HCT116 (cell line): ENCODE data around the gene PIK3R4. TPM values are rescaled to one million over a fixed set of nuclear protein-coding genes. Genes with fewer than 3 reads are reported as not detected.

Source experiments
- ATAC-seq: fragments of 200-7000 bp; cut with Tn5 transposase; 2 replicates; pipeline ENCODE4 v1.9.1; 2020; ENCODE audit warnings: mild to moderate bottlenecking, moderate library complexity
- BruUV-seq: library from RNA; stranded (reverse); fragments of 400-500 nt; replicated peaks from 2 replicates; lab custom pipeline; 2021; lab: Mats Ljungman, UMichigan
- CTCF ChIA-PET: fragments of 300-600 bp; sonication (Branson Sonifier 250); formaldehyde crosslinking; loops from one replicate; lab custom pipeline; 2021; ENCODE audit warnings: antibody characterized with exemption; lab: Charles Lee
- POLR2A ChIA-PET: fragments of 300-600, 350-600 bp; sonication (Branson Sonifier 250); formaldehyde crosslinking; loops from one replicate; lab custom pipeline; 2021; ENCODE audit warnings: antibody characterized with exemption; lab: Charles Lee
- RAD21 ChIA-PET, 2 experiments: fragments of 300-600 bp; sonication (Branson Sonifier 250); formaldehyde crosslinking; loops; one replicate each; lab custom pipeline; 2023; ENCODE audit warnings: low total read pairs in 2 of 2; ENCODE audit not compliant: uncharacterized antibody in 2 of 2, unreplicated experiment in 2 of 2, low non-redundant PET in 1 of 2; lab: Charles Lee
- DNase-seq: peaks from one replicate; pipeline ENCODE4 v3.0.0-alpha.2; 2010; ENCODE audit warnings: low read depth, low spot score
- H2AFZ ChIP-seq: fragments of 200-600 bp; shearing (Covaris generic), sonication (generic); 2 replicates; pipeline ENCODE4 v1.6.1; 2017; ENCODE audit warnings: low read depth, mixed run types, mixed read lengths, antibody characterized with exemption, low read length; ENCODE audit not compliant: poor library complexity, severe bottlenecking
- H3K27ac ChIP-seq: 2 replicates; pipeline ENCODE4 v1.5.1; 2012; ENCODE audit warnings: low read depth, low read length
- H3K27me3 ChIP-seq: fragments of 200-600 bp; sonication (generic); 2 replicates; pipeline ENCODE4 v1.6.1; 2016; ENCODE audit warnings: mixed run types, low read length, mixed read lengths; ENCODE audit not compliant: insufficient read depth
- H3K36me3 ChIP-seq, 2 experiments: fragments of 200-500 bp in 1 of 2; fragments of 200-600 bp in 1 of 2; sonication (Bioruptor generic) in 1 of 2; sonication (generic) in 1 of 2; 2 replicates each; pipeline versions ENCODE4 v1.5.1 to v1.6.1; 2014 to 2016; ENCODE audit warnings: low read length in 2 of 2, inconsistent platforms in 1 of 2, mixed read lengths in 1 of 2, mixed run types in 1 of 2; ENCODE audit not compliant: insufficient read depth in 2 of 2, control insufficient read depth in 1 of 2
- H3K4me1 ChIP-seq, 2 experiments: fragments of 200-600 bp in 1 of 2; sonication (generic) in 1 of 2; 2 replicates each; pipeline versions ENCODE4 v1.5.1 to v1.6.1; 2012 to 2017; ENCODE audit warnings: low read length in 2 of 2, inconsistent platforms in 1 of 2, mild to moderate bottlenecking in 1 of 2, mixed read lengths in 1 of 2, mixed run types in 1 of 2, moderate library complexity in 1 of 2; ENCODE audit not compliant: insufficient read depth in 2 of 2, control insufficient read depth in 1 of 2
- H3K4me2 ChIP-seq: fragments of 200-600 bp; sonication (generic); 2 replicates; pipeline ENCODE4 v1.6.1; 2017; ENCODE audit warnings: mixed run types, low read length, mixed read lengths
- H3K4me3 ChIP-seq, 2 experiments: fragments of 200-600 bp in 1 of 2; sonication (generic) in 1 of 2; replicated peaks in 1 of 2; 2 replicates each; pipeline ENCODE4 v1.5.1; 2011 to 2016; ENCODE audit warnings: low read length in 2 of 2, control low read depth in 1 of 2, low read depth in 1 of 2, mild to moderate bottlenecking in 1 of 2, mixed read lengths in 1 of 2, mixed run types in 1 of 2
- H3K79me2 ChIP-seq: fragments of 200-600 bp; sonication (generic); 2 replicates; pipeline ENCODE4 v1.6.1; 2017; ENCODE audit warnings: mild to moderate bottlenecking, mixed run types, low read length, moderate library complexity, mixed read lengths; ENCODE audit not compliant: insufficient read depth
- H3K9ac ChIP-seq: fragments of 200-600 bp; sonication (generic); 2 replicates; pipeline ENCODE4 v1.6.1; 2016; ENCODE audit warnings: low read length, mixed read lengths
- H3K9me2 ChIP-seq: fragments of 200-600 bp; sonication (generic), shearing (Covaris generic); 2 replicates; pipeline ENCODE4 v1.6.1; 2017; ENCODE audit warnings: mixed run types, mild to moderate bottlenecking, moderate library complexity; ENCODE audit not compliant: insufficient read depth
- H3K9me3 ChIP-seq, 2 experiments: fragments of 200-500 bp in 1 of 2; fragments of 200-600 bp in 1 of 2; sonication (Bioruptor generic) in 1 of 2; sonication (generic) in 1 of 2; 2 replicates each; pipeline ENCODE4 v1.6.1; 2014 to 2017; ENCODE audit warnings: low read length in 2 of 2, mixed read lengths in 2 of 2, inconsistent platforms in 1 of 2, low read depth in 1 of 2, mild to moderate bottlenecking in 1 of 2, mixed run types in 1 of 2, moderate library complexity in 1 of 2; ENCODE audit not compliant: control insufficient read depth in 1 of 2, insufficient read depth in 1 of 2
- H4K20me1 ChIP-seq: fragments of 200-600 bp; sonication (generic), shearing (Covaris generic); 2 replicates; pipeline ENCODE4 v1.6.1; 2017; ENCODE audit warnings: mixed run types, mild to moderate bottlenecking, moderate library complexity; ENCODE audit not compliant: insufficient read depth
- ATF3 ChIP-seq: IDR thresholded peaks from 2 replicates; pipeline ENCODE4 v1.6.1; 2012
- CBX3 ChIP-seq: IDR thresholded peaks from 2 replicates; pipeline ENCODE4 v1.6.1; 2012; ENCODE audit warnings: low read depth
- CTCF ChIP-seq, 3 experiments: fragments of 200-600 bp in 1 of 3; sonication (generic) in 1 of 3; IDR thresholded peaks in 2 of 3; conservative IDR thresholded peaks in 1 of 3; 2 replicates each; pipeline ENCODE4 v1.5.1; 2012 to 2017; ENCODE audit warnings: low read depth in 2 of 3, low read length in 2 of 3, antibody characterized with exemption in 1 of 3, borderline replicate concordance in 1 of 3, control low read depth in 1 of 3, mild to moderate bottlenecking in 1 of 3, mixed read lengths in 1 of 3, mixed run types in 1 of 3, moderate library complexity in 1 of 3; ENCODE audit not compliant: insufficient read depth in 1 of 3
- FOSL1 ChIP-seq: IDR thresholded peaks from 2 replicates; pipeline ENCODE4 v1.6.1; 2012; ENCODE audit warnings: low read depth
- intact Hi-C: fragments of 100-400 bp; cut with micrococcal nuclease; formaldehyde crosslinking; loops from 2 replicates; pipeline ENCODE4 v1.10.0; 2022
- total RNA-seq: library from RNA; stranded (reverse); gene quantifications from one replicate; pipeline ENCODE4 v1.2.1, GENCODE V29; 2021; ENCODE audit not compliant: unreplicated experiment
- TF ChIP-seq, protein P1 (sequence below): IDR thresholded peaks from 2 replicates; pipeline ENCODE4 v1.6.1; 2012; ENCODE audit warnings: low read depth

The PIK3R4 gene
- total RNA-seq, 1 experiment from 2014 or later, result 23.5 TPM

- POLR2A ChIA-PET, result no interaction called here
- H3K36me3 ChIP-seq, result no peaks in the 10 kb centered on the region
- H4K20me1 ChIP-seq, result no peaks in the 10 kb centered on the region
- CTCF ChIA-PET, result interaction anchor here (0.6 kb wide), 1 partner anchor 1165 kb away, joined by 3 read pairs; no protein-coding TSS in a partner anchor
- intact Hi-C loops, result no loop called here
- peaks cover 27% of the 10 kb centered on the region for H3K27me3 ChIP-seq
- no peak overlapping the region for H3K4me2 ChIP-seq
- no peak overlapping the region for H2AFZ ChIP-seq
- no peaks in the 10 kb centered on the region for H3K79me2 ChIP-seq
- RAD21 ChIA-PET, result no interaction called here
- no peak for TF ChIP-seq CBX3
- no peak for TF ChIP-seq ATF3
- TF ChIP-seq, protein P1, sequence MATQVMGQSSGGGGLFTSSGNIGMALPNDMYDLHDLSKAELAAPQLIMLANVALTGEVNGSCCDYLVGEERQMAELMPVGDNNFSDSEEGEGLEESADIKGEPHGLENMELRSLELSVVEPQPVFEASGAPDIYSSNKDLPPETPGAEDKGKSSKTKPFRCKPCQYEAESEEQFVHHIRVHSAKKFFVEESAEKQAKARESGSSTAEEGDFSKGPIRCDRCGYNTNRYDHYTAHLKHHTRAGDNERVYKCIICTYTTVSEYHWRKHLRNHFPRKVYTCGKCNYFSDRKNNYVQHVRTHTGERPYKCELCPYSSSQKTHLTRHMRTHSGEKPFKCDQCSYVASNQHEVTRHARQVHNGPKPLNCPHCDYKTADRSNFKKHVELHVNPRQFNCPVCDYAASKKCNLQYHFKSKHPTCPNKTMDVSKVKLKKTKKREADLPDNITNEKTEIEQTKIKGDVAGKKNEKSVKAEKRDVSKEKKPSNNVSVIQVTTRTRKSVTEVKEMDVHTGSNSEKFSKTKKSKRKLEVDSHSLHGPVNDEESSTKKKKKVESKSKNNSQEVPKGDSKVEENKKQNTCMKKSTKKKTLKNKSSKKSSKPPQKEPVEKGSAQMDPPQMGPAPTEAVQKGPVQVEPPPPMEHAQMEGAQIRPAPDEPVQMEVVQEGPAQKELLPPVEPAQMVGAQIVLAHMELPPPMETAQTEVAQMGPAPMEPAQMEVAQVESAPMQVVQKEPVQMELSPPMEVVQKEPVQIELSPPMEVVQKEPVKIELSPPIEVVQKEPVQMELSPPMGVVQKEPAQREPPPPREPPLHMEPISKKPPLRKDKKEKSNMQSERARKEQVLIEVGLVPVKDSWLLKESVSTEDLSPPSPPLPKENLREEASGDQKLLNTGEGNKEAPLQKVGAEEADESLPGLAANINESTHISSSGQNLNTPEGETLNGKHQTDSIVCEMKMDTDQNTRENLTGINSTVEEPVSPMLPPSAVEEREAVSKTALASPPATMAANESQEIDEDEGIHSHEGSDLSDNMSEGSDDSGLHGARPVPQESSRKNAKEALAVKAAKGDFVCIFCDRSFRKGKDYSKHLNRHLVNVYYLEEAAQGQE, result no peak
- TF ChIP-seq FOSL1, result no peak
- TF ChIP-seq CTCF (IDR thresholded peaks at IDR 0.05 in 2 of 3, conservative IDR thresholded peaks at IDR 0.05 in 1 of 3; ENCODE audit: borderline replicate concordance in 1 of 3, insufficient read depth in 1 of 3, low read depth in 2 of 3, low read length in 2 of 3), result no peak
- no peaks in the 10 kb centered on the region for H3K4me1 ChIP-seq
- DNase-seq, result no peak
- no peaks in the 10 kb centered on the region for H3K9me3 ChIP-seq
- H3K4me3 ChIP-seq, result no peak overlapping the region
- no peaks in the 10 kb centered on the region for H3K9me2 ChIP-seq
- ATAC-seq, result no peak
- no peak overlapping the region for H3K27ac ChIP-seq
- H3K9ac ChIP-seq, result no peak overlapping the region
- no TSS peak for BruUV-seq
Measured at GRCh38 chr3:130636480-130637234, 110.0 kb downstream of the PIK3R4 start.
